A673 (cell line): ENCODE measurements around the gene BANK1. TPM values are rescaled to one million over a fixed set of nuclear protein-coding genes. Genes with fewer than 3 reads are reported as not detected.

Experiments used
- BruUV-seq: library from RNA; stranded (reverse); fragments of 400-500 nt; replicated peaks from 2 replicates; lab custom pipeline; 2021; lab: Mats Ljungman, UMichigan
- CTCF ChIA-PET: fragments of 300-600 bp; sonication (Branson Sonifier 250); formaldehyde crosslinking; loops from one replicate; lab custom pipeline; 2022; ENCODE audit warnings: antibody characterized with exemption; lab: Charles Lee
- POLR2A ChIA-PET: fragments of 300-600 bp; sonication (Branson Sonifier 250); formaldehyde crosslinking; loops from one replicate; lab custom pipeline; 2022; ENCODE audit warnings: antibody characterized with exemption; ENCODE audit not compliant: low non-redundant PET; lab: Charles Lee
- DNase-seq: peaks from one replicate; pipeline ENCODE4 v3.0.0-alpha.2; 2015; ENCODE audit warnings: low spot score
- H3K27ac ChIP-seq: fragments of 200-600 bp; sonication (generic); 2 replicates; pipeline ENCODE4 v1.5.1; 2016; ENCODE audit warnings: mixed run types, low read depth, mild to moderate bottlenecking, mixed read lengths, antibody characterized with exemption, low read length; ENCODE audit not compliant: poor library complexity, severe bottlenecking
- H3K27me3 ChIP-seq: fragments of 200-600 bp; sonication (generic); replicated peaks from 2 replicates; pipeline ENCODE4 v1.6.1; 2017; ENCODE audit warnings: mixed run types, low read depth, mild to moderate bottlenecking, mixed read lengths, antibody characterized with exemption, low read length; ENCODE audit not compliant: insufficient read depth, poor library complexity
- H3K36me3 ChIP-seq: fragments of 200-600 bp; sonication (generic); 2 replicates; pipeline ENCODE4 v1.6.1; 2016; ENCODE audit warnings: mixed run types, mild to moderate bottlenecking, mixed read lengths, antibody characterized with exemption, low read length; ENCODE audit not compliant: insufficient read depth, poor library complexity, severe bottlenecking
- H3K4me1 ChIP-seq: fragments of 200-600 bp; sonication (generic); 2 replicates; pipeline ENCODE4 v1.6.1; 2017; ENCODE audit warnings: mixed run types, mild to moderate bottlenecking, mixed read lengths, antibody characterized with exemption, low read length; ENCODE audit not compliant: insufficient read depth, poor library complexity, severe bottlenecking
- H3K4me3 ChIP-seq: fragments of 200-600 bp; sonication (generic); 2 replicates; pipeline ENCODE4 v1.5.1; 2016; ENCODE audit warnings: low read depth, mixed run types, mild to moderate bottlenecking, mixed read lengths, low read length; ENCODE audit not compliant: poor library complexity, severe bottlenecking
- H3K9me3 ChIP-seq: fragments of 200-600 bp; sonication (generic); 2 replicates; pipeline ENCODE4 v1.6.1; 2016; ENCODE audit warnings: mixed run types, low read depth, mild to moderate bottlenecking, mixed read lengths, antibody characterized with exemption, low read length; ENCODE audit not compliant: poor library complexity, severe bottlenecking
- CTCF ChIP-seq: fragments of 300-800, 200-600 bp; sonication (generic); conservative IDR thresholded peaks from 2 replicates; pipeline ENCODE4 v1.5.1; 2017; ENCODE audit warnings: low read depth, mild to moderate bottlenecking, antibody characterized with exemption, low read length, moderate library complexity, mixed read lengths
- EZH2 ChIP-seq: fragments of 200-600 bp; sonication (generic); IDR thresholded peaks from 2 replicates; pipeline ENCODE4 v1.6.1; 2017; ENCODE audit warnings: borderline replicate concordance, low read depth, mild to moderate bottlenecking, mixed read lengths, antibody characterized with exemption, low read length; ENCODE audit not compliant: poor library complexity, severe bottlenecking
- intact Hi-C: fragments of 100-400 bp; cut with micrococcal nuclease; formaldehyde crosslinking; loops from one replicate; pipeline ENCODE4 v1.10.0; 2022; ENCODE audit not compliant: unreplicated experiment
- total RNA-seq: library from RNA; stranded (reverse); gene quantifications from 2 replicates; pipeline ENCODE4 v1.2.3, GENCODE V29; 2021

The BANK1 gene
- total RNA-seq, 1 experiment from 2014 or later = not detected

GRCh38 chr4:102080184-102080583 is 289.7 kb downstream of the BANK1 start:
- Histone ChIP-seq H3K27ac (no peak overlapping the region), H3K27me3 (no peaks in the 10 kb centered on the region), H3K4me1 (no peaks in the 10 kb centered on the region), H3K4me3 (no peak overlapping the region), H3K36me3 (no peaks in the 10 kb centered on the region), H3K9me3 (no peaks in the 10 kb centered on the region)
- intact Hi-C loops = no loop called here
- POLR2A ChIA-PET = no interaction called here
- BruUV-seq = no TSS peak
- CTCF ChIA-PET = no interaction called here
- TF ChIP-seq EZH2 (no peak), CTCF (no peak)
- no peak for DNase-seq

GRCh38 chr4:102089850-102090621 is 299.5 kb downstream of the BANK1 start:
- no peak for DNase-seq
- H3K9me3 ChIP-seq = no peaks in the 10 kb centered on the region
- H3K36me3 ChIP-seq = no peaks in the 10 kb centered on the region
- no peaks in the 10 kb centered on the region for H3K27me3 ChIP-seq
- H3K4me3 ChIP-seq = no peak overlapping the region
- no peak overlapping the region for H3K27ac ChIP-seq
- BruUV-seq = no TSS peak
- TF ChIP-seq CTCF = no peak
- TF ChIP-seq EZH2 = no peak
- no peaks in the 10 kb centered on the region for H3K4me1 ChIP-seq
- intact Hi-C loops = no loop called here
- POLR2A ChIA-PET = no interaction called here
- CTCF ChIA-PET = no interaction called here

GRCh38 chr4:102091656-102092055 is 301.1 kb downstream of the BANK1 start:
- ChIA-PET POLR2A (no interaction called here), CTCF (no interaction called here)
- intact Hi-C loops = no loop called here
- DNase-seq = no peak
- TF ChIP-seq EZH2 = no peak
- TF ChIP-seq CTCF = no peak
- H3K4me3 ChIP-seq = no peak overlapping the region
- no TSS peak for BruUV-seq
- no peaks in the 10 kb centered on the region for H3K4me1 ChIP-seq
- H3K9me3 ChIP-seq = no peaks in the 10 kb centered on the region
- H3K27ac ChIP-seq = no peak overlapping the region
- H3K27me3 ChIP-seq = no peaks in the 10 kb centered on the region
- H3K36me3 ChIP-seq = no peaks in the 10 kb centered on the region
